HTERT RPE-1 (cell line): ENCODE measurements around the gene CDK15.

ENCODE experiments used
- in situ Hi-C: fragments of 300-500 bp; cut with MboI; formaldehyde crosslinking; loops from 4 replicates; pipeline ENCODE4 v1.14.3; 2020; ENCODE audit warnings: low sequenced_read_pairs

Gene CDK15

DNA sequence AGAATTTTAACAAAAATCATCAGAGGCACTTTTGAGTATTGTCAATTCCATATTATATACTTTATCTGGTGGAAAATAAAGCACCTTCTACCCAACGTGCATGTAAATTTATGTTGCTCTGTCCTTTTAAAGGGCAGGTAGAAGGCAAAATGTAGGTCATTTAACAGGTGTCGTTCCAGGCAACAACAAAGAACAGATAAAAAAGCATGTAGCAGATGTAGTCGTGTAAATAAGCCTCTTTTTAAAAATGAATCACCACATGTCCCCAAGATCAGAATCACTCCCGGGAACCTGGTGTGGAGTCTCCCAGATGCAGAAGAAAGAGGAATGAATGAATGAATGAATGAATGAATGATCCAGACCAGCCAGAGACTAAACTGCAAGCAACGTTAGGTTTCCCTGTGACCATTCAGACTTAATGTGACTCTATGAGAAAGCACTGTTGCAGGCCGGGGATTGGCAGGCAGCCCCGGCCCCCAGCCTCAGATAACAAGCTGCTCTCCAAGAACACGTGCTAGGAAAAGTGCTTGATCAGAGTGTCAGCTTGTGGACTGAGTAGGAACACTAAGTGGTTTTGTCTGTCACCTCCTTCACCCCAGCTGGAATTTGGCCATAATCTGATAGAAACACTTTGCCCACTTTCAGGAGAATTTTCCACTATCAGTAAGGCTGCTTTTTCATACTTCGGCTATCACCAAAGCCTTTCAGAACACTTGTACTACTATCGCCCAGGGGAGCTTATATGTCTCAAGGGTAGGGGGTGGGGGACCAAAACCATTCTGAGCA, 100.6 kb downstream of the CDK15 start:
- in situ Hi-C loops = no loop called here

GRCh38 chr2:201907563-201907881, 101.2 kb downstream of the CDK15 start:
- in situ Hi-C loops = no loop called here

DNA sequence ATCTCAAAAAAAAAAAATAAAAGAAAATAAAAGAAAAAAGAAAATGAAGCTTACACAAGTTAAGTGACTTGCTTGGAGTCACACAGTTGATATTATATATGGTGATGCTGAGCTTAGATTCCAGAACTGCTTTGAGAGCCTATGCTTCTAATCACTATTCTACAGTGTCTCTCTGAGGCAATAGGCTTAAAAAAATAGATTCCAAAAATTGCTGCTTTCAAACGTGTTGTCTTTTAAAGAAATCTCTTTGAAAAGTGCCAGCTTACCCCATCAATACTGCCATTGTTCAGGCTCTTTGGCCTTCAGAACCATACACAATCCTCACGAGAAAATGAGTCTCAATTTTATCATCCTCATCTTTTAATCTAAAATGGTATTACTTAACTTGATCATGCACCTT, 102.6 kb downstream of the CDK15 start:
- in situ Hi-C loops = no loop called here

DNA sequence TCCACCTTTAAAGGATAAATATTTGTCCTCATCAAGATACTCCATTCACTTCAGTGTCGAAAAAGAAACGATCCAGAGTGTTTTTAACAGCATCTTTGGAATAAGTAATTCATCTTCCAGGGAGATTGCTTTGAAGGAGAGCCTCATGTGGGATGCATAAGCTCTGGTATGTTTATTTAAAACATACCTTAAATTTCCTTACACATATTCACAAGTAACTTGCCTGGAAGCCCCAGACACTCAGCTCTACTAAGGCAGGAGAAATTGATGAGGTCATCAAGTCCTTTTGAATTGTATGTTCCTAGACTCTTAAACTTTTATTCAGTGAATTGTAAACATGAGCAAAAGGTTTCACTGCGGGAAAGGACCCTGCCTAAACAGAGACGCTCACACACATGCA, 103.0 kb downstream of the CDK15 start:
- in situ Hi-C loops = no loop called here

DNA sequence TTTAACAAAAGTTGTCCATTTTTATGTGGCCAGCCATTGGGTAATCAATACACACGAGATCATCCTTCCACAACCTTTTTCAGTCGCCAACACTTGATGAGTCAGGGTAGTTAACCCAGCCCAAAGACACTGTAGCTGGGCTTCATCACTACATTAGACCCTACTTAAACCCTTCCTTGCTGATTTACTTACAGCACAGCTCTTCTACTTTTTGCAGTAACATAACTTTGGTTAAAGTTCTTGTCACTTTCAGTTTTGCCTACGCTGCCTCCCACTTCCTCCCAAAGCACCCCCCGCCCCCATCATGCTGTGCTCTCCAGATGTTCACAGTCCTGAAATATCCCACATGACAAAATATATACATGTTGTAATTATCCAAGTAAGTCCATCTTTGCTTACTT, 103.6 kb downstream of the CDK15 start:
- in situ Hi-C loops = no loop called here

DNA sequence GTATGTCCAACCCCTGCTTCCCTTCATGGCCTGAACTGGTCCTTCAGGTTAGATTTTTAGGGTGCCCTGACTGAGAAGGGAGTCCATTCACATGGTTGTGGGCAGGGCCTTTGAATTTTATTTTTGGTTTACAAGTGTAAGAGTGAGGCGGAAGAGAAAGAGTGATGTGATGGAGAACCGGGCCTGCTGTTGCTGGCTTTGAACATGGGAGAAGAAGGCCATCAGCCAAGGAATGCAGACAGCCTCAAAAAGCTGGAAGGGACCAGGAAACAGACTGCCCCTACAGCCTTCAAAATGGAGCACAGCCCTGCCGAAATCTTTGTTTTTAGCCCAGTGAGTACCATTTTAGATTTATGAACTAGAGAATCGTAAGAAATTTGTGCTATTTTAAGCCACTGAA, 105.0 kb downstream of the CDK15 start:
- in situ Hi-C loops = no loop called here

- in situ Hi-C loops = no loop called here
These were observed 106.9 kb downstream of the CDK15 start for GRCh38 chr2:201913201-201913600.

DNA sequence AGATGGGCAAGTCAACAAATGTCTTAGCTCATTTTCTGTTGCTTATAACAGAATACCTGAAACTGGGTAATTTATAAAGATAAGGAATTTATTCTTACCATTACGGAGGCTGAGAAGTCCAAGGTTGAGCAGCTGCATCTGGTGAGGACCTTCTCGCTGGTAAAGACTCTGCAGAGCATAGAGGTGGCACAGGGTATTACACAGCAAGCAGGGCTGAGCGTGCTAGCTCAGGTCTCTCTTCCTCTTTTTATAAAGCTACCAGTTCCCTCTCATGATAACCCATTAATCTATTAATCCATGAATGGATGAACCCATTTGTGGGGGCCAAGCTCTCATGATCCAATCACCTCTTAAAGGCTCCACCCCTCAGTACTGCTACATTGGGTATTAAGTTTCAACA, 109.1 kb downstream of the CDK15 start:
- in situ Hi-C loops = no loop called here

- in situ Hi-C loops = no loop called here
These were observed 110.2 kb downstream of the CDK15 start for GRCh38 chr2:201916565-201916964.

DNA sequence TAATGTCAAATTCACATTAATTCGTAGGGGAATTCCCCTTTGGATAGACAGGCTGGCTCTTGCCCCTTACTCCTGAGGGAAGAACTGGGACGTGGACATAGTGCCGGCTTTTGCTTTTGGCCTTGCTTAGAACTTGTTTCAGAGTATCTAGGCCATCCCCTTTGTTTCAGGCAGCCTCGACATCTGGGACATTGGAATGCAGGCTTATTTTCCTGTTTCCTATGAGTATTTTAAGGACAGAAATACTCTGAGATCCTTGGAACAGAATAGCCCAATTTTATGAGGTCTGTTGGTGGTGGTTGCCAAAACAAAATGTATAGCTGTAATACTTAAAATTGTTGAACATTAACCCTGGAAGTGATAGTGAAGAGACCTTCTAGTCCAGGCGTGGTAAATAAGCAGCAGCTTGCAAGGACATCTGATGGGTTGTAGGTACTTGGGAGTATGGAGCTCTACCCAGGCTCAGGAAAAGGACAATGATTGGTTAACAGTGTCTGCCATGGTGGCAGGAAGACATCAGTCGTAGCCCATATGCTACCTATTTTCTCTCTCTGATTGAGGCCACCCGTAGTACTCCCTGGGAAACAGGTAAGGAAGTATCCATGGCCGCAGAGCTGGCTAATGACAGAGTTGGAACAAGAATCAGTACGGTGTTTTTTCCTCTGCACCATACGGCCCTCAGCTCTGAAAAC, 112.4 kb downstream of the CDK15 start:
- in situ Hi-C loops = no loop called here

GRCh38 chr2:201919308-201919634, 112.9 kb downstream of the CDK15 start:
- in situ Hi-C loops = no loop called here

DNA sequence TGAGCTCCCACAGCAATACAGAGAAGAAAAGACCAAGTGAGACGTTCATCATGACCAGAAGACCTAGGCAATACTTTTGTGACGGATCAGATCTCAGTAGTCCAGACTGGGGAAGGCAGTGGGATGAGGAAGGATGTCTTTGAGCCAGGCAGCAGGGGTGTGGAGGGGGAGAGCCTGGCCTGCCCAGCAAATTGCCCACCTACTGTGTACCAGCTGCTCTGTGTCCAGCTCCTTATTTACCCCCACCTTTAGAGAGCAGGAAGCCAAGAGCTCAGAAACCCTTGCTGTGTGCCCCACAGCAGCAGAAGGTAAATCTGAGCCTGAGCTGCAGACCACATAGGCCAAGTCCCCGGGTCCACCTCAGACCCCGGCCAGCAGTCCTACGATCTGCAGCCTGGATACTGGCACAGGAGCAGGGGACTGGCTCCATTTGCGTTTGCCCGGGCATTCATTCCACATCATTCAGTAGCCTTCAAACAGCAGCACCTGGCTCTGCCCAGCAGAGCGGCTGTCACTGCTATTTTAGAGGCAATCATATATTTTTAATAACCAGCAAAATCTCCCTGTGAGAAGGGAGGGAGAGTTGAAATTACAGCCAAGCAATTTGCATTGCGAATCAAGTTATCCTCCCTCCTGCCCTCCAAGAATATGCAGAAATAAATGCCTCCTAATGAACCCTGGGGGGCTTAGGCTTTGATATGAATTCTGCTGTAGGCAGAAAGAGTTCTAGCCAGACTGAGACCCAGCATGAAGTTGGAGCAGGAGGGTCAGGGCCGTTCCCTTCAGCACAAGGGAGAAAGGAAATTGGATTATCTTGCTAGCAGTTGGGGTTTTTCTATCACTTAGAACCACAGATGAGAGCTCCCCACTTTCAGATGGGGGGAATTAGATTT, 117.3 kb downstream of the CDK15 start:
- in situ Hi-C loops = no loop called here

GRCh38 chr2:201924453-201924852, 118.1 kb downstream of the CDK15 start:
- in situ Hi-C loops = no loop called here

DNA sequence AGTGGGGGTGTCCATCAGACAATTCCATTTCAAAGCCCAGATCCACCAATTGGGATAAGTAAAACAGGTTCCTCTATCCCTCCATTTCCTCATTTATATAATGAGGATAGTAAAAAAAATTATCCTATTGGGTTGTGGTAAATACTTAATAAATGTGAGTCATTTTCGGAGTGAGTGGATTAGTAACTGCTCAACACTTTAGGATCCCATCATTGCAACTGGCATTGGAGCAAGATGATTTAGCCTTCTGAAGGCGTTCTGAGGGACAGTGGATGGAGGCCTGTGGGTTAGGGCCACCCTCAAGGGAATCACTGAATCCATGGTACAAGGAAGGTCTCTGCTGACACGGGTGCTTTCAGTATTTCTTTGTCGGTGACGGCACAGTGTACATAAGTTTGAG, 118.7 kb downstream of the CDK15 start:
- in situ Hi-C loops = no loop called here

- in situ Hi-C loops = no loop called here
These were observed 119.7 kb downstream of the CDK15 start for GRCh38 chr2:201926067-201926466.

DNA sequence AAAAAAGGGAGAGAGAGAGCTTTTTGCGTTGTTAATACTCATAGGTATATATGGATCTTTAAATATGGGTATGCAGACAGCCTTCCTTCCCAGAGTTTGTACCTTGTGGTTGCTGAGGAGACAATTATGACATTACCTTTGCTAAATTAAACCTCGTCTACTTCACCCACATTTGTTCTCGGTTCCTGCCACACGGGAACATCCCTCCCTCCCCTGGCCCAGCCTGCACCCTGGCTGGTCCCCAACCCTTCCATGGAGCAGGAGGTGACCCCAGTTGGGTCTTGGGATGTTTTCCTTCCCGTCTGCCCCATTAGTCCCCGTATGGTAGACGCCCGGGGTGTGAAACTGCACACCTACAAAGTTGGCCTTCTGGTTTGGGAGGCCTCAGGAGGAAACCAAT, 122.0 kb downstream of the CDK15 start:
- in situ Hi-C loops = no loop called here

DNA sequence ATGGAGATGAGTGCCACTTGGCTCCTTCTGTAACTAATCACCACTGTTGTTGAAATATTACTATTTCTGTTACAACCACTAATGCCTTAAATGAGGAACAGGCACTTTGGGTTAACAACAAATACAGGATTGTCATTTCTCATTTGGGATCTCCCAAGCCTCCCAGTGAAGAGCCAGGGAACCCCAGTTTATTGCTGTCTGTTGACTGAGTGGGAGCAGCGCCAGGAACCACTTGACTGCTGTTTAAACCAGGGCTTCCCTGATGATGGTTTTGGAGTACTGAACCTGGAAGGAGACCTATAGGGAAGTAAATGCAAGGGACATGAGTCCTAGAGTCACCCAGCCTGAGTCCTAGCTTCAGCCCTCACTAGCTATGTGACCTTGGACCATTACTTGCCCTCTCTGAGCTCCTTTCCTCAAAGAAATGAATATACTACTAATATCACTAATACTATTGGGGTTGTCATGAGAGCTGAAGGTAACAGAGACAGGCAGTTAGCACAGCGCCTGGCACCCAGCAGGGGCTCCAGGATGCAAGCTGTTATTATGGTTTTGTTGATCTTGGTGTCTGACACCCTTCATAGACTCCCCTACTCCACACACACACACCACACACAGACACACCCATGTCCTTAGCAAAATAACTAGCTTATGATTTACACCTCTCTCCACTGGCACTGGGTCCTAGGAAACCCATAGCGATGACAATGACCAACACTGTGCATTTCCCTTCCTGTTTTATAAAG, 123.1 kb downstream of the CDK15 start:
- in situ Hi-C loops = no loop called here

GRCh38 chr2:201930043-201930442, 123.7 kb downstream of the CDK15 start:
- in situ Hi-C loops = no loop called here

- in situ Hi-C loops = no loop called here
These were observed 124.5 kb downstream of the CDK15 start for GRCh38 chr2:201930831-201931230.

DNA sequence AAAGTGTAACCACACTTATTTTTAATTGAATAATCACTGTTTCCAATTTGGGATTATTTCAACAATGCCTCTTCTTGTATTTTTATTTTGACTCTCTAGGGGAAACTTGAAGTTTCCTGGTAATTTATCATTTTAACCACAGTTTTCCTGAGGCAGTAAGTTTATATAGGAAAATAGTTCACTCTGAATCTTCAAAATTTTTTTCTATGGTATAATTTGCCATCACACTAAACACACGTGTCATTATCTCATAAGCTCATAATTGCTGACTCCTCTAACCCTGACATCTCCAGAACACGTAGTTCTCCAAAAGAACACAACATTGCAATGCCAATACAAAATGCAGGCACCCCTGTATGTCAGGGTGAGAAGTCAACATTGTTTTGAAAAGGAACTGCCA, 125.1 kb downstream of the CDK15 start:
- in situ Hi-C loops = no loop called here

DNA sequence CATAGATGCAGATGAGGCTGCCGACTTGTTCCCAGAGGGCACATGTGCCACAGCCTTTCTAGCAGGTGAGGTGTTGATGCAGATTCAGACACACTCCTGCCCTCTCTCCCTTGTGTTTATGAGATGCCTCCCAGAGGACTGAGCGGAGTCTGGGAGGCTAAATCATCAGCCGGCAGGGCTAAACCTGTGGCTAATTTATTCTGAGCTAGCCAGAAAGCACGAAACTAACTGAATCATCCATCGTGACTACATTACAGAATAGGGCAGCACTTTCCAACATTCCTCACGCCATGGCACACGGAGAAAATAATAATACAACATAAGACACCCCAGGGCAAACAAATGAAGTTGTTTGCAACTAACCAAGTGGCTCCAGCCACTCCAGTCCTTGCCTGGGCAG, 125.6 kb downstream of the CDK15 start:
- in situ Hi-C loops = no loop called here
